Mesenchymal stem cell (in vitro differentiated cells and primary cell): Measurements from ENCODE around the gene CLIC5.

Source experiments
- DNase-seq: peaks from one replicate; pipeline ENCODE4 v3.0.0-alpha.2; 2013
- H2AFZ ChIP-seq: one replicate; pipeline ENCODE4 v1.6.1; 2013; ENCODE audit warnings: low read depth, mild to moderate bottlenecking, control low read depth, inconsistent platforms, low read length, moderate library complexity
- H2AK5ac ChIP-seq: 2 replicates; pipeline ENCODE4 v1.6.1; 2013; ENCODE audit warnings: low read length, moderate library complexity, mild to moderate bottlenecking, inconsistent platforms; ENCODE audit not compliant: severe bottlenecking
- H2BK120ac ChIP-seq: one replicate; pipeline ENCODE4 v1.6.1; 2013; ENCODE audit warnings: low read depth, mild to moderate bottlenecking, inconsistent platforms, low read length, moderate library complexity
- H2BK12ac ChIP-seq, 2 experiments: one replicate each; pipeline ENCODE4 v1.6.1; 2013; ENCODE audit warnings: inconsistent platforms in 2 of 2, low read length in 2 of 2, mild to moderate bottlenecking in 2 of 2, moderate library complexity in 2 of 2, control low read depth in 1 of 2
- H2BK15ac ChIP-seq: one replicate; pipeline ENCODE4 v1.6.1; 2013; ENCODE audit warnings: mild to moderate bottlenecking, low read depth, inconsistent platforms; ENCODE audit not compliant: poor library complexity, severe bottlenecking
- H2BK5ac ChIP-seq: 2 replicates; pipeline ENCODE4 v1.6.1; 2013; ENCODE audit warnings: low read depth, mild to moderate bottlenecking, low read length, control low read depth, inconsistent platforms; ENCODE audit not compliant: poor library complexity, severe bottlenecking
- H3K14ac ChIP-seq, 2 experiments: one replicate each; pipeline ENCODE4 v1.6.1; 2013; ENCODE audit warnings: inconsistent platforms in 2 of 2, low read length in 2 of 2, control low read depth in 1 of 2, mild to moderate bottlenecking in 1 of 2, moderate library complexity in 1 of 2
- H3K18ac ChIP-seq, 2 experiments: one replicate each; pipeline ENCODE4 v1.6.1; 2013; ENCODE audit warnings: inconsistent platforms in 2 of 2, low read length in 2 of 2, control low read depth in 1 of 2, low read depth in 1 of 2, mild to moderate bottlenecking in 1 of 2
- H3K23ac ChIP-seq, 2 experiments: one replicate each; pipeline ENCODE4 v1.6.1; 2013; ENCODE audit warnings: inconsistent platforms in 2 of 2, low read length in 2 of 2, mild to moderate bottlenecking in 2 of 2, moderate library complexity in 2 of 2, control low read depth in 1 of 2
- H3K27ac ChIP-seq: 2 replicates; pipeline ENCODE4 v1.5.1; 2013; ENCODE audit warnings: mild to moderate bottlenecking, moderate library complexity, low read length, control low read depth, inconsistent platforms; ENCODE audit not compliant: poor library complexity, severe bottlenecking
- H3K27me3 ChIP-seq, 2 experiments: 2 replicates each; pipeline versions ENCODE4 v1.6.1 to v1.7.0; 2013; ENCODE audit warnings: low read length in 2 of 2, mild to moderate bottlenecking in 2 of 2, moderate library complexity in 2 of 2, control low read depth in 1 of 2, inconsistent platforms in 1 of 2; ENCODE audit not compliant: control insufficient read depth in 1 of 2, insufficient read depth in 1 of 2
- H3K36me3 ChIP-seq, 2 experiments: 2 replicates each; pipeline versions ENCODE4 v1.6.1 to v1.7.0; 2013; ENCODE audit warnings: low read length in 2 of 2, control low read depth in 1 of 2, inconsistent platforms in 1 of 2, low read depth in 1 of 2, mild to moderate bottlenecking in 1 of 2; ENCODE audit not compliant: insufficient read depth in 2 of 2, control insufficient read depth in 1 of 2
- H3K4ac ChIP-seq, 2 experiments: one replicate each; pipeline ENCODE4 v1.6.1; 2013; ENCODE audit warnings: inconsistent platforms in 2 of 2, low read length in 2 of 2, mild to moderate bottlenecking in 2 of 2, moderate library complexity in 2 of 2, control low read depth in 1 of 2, low read depth in 1 of 2
- H3K4me1 ChIP-seq: 2 replicates; pipeline ENCODE4 v1.6.1; 2013; ENCODE audit warnings: low read depth, low read length, control low read depth; ENCODE audit not compliant: control insufficient read depth, insufficient read depth
- H3K4me2 ChIP-seq: 2 replicates; pipeline ENCODE4 v1.6.1; 2013; ENCODE audit warnings: low read length, mild to moderate bottlenecking, inconsistent platforms; ENCODE audit not compliant: poor library complexity, severe bottlenecking
- H3K4me3 ChIP-seq, 2 experiments: 2 replicates each; pipeline versions ENCODE4 v1.5.1 to v1.7.0; 2013; ENCODE audit warnings: low read length in 2 of 2, mild to moderate bottlenecking in 2 of 2, control low read depth in 1 of 2, low read depth in 1 of 2; ENCODE audit not compliant: insufficient read depth in 1 of 2
- H3K79me1 ChIP-seq: replicated peaks from 2 replicates; pipeline ENCODE4 v1.6.1; 2013; ENCODE audit warnings: mild to moderate bottlenecking, control low read depth, low read length, inconsistent platforms; ENCODE audit not compliant: poor library complexity, severe bottlenecking
- H3K9ac ChIP-seq: 2 replicates; pipeline ENCODE4 v1.7.0; 2013; ENCODE audit warnings: mild to moderate bottlenecking, low read length, moderate library complexity
- H3K9me3 ChIP-seq: 2 replicates; pipeline ENCODE4 v1.7.0; 2013; ENCODE audit warnings: mild to moderate bottlenecking, low read length; ENCODE audit not compliant: control insufficient read depth
- H4K8ac ChIP-seq: one replicate; pipeline ENCODE4 v1.6.1; 2013; ENCODE audit warnings: inconsistent platforms, mild to moderate bottlenecking, low read length, moderate library complexity
- H4K91ac ChIP-seq: one replicate; pipeline ENCODE4 v1.6.1; 2013; ENCODE audit warnings: mild to moderate bottlenecking, low read length, inconsistent platforms
- WGBS: methylation state at CpG from one replicate; pipeline ENCODE4 v1.1.7; 2013; ENCODE audit warnings: mixed read lengths; 5-methylcytosine and 5-hydroxymethylcytosine counted together

The CLIC5 gene

GRCh38 chr6:46025573-46025972 lies 9.9 kb upstream of the CLIC5 start:
- no peak for DNase-seq
- Histone ChIP-seq H3K36me3 (no peaks in the 10 kb centered on the region), H3K9me3 (no peaks in the 10 kb centered on the region), H2BK5ac (no peak overlapping the region), H2AK5ac (no peak overlapping the region), H3K23ac (no peak overlapping the region), H3K9ac (no peak overlapping the region), H4K91ac (no peak overlapping the region), H3K79me1 (no peaks in the 10 kb centered on the region), H3K4me2 (no peak overlapping the region), H2BK12ac (no peak overlapping the region), H3K27ac (no peak overlapping the region), H3K18ac (no peak overlapping the region), H3K4me1 (no peaks in the 10 kb centered on the region), H2BK15ac (no peak overlapping the region), H3K27me3 (peaks cover 4 to 15% of the 10 kb centered on the region in 2 experiments), H3K4ac (no peak overlapping the region), H2AFZ (no peak overlapping the region), H3K4me3 (no peak overlapping the region), H3K14ac (no peak overlapping the region), H2BK120ac (no peak overlapping the region), H4K8ac (no peak overlapping the region)
- WGBS = 65% methylated on average over 4 of the region's 4 CpGs

- Histone ChIP-seq H4K8ac (no peak overlapping the region), H2BK15ac (no peak overlapping the region), H2AFZ (no peak overlapping the region), H4K91ac (no peak overlapping the region), H3K4me3 (no peak overlapping the region), H3K18ac (no peak overlapping the region), H3K23ac (no peak overlapping the region), H3K27ac (no peak overlapping the region), H3K14ac (no peak overlapping the region), H2BK120ac (no peak overlapping the region), H3K36me3 (no peaks in the 10 kb centered on the region), H2BK12ac (no peak overlapping the region), H2BK5ac (no peak overlapping the region), H3K4me2 (no peak overlapping the region), H3K9ac (no peak overlapping the region), H3K9me3 (no peaks in the 10 kb centered on the region), H3K27me3 (peaks cover 0 to 3% of the 10 kb centered on the region in 2 experiments), H3K4me1 (no peaks in the 10 kb centered on the region), H3K79me1 (no peaks in the 10 kb centered on the region), H2AK5ac (no peak overlapping the region), H3K4ac (no peak overlapping the region)
- no CpG with 5 or more reads among the region's 1 CpG for WGBS
- DNase-seq = no peak
Observed at GRCh38 chr6:46024124-46024769, 8.6 kb upstream of the CLIC5 start.

- no peaks in the 10 kb centered on the region for H3K36me3 ChIP-seq
- H2BK15ac ChIP-seq = no peak overlapping the region
- H2BK5ac ChIP-seq = no peak overlapping the region
- no peak overlapping the region for H2BK12ac ChIP-seq
- no peak overlapping the region for H3K23ac ChIP-seq
- H2AK5ac ChIP-seq = no peak overlapping the region
- no peak overlapping the region for H4K8ac ChIP-seq
- no peak for DNase-seq
- WGBS = 83% methylated on average over 3 of the region's 3 CpGs
- no peak overlapping the region for H3K27ac ChIP-seq
- no peak overlapping the region for H3K4me2 ChIP-seq
- H4K91ac ChIP-seq = no peak overlapping the region
- H3K4ac ChIP-seq = no peak overlapping the region
- no peaks in the 10 kb centered on the region for H3K79me1 ChIP-seq
- H3K14ac ChIP-seq = no peak overlapping the region
- H3K18ac ChIP-seq = no peak overlapping the region
- no peak overlapping the region for H3K4me3 ChIP-seq
- H3K4me1 ChIP-seq = no peaks in the 10 kb centered on the region
- H3K27me3 ChIP-seq = no peaks in the 10 kb centered on the region
- H2AFZ ChIP-seq = no peak overlapping the region
- H3K9me3 ChIP-seq = no peaks in the 10 kb centered on the region
- no peak overlapping the region for H3K9ac ChIP-seq
- H2BK120ac ChIP-seq = no peak overlapping the region
Observed at GRCh38 chr6:46023216-46023915, 7.7 kb upstream of the CLIC5 start.

GRCh38 chr6:46022106-46022948 lies 6.7 kb upstream of the CLIC5 start:
- no peak overlapping the region for H3K4me3 ChIP-seq
- no peaks in the 10 kb centered on the region for H3K36me3 ChIP-seq
- no peaks in the 10 kb centered on the region for H3K79me1 ChIP-seq
- H3K4me1 ChIP-seq = no peaks in the 10 kb centered on the region
- H3K9me3 ChIP-seq = peaks cover 6% of the 10 kb centered on the region
- H4K91ac ChIP-seq = no peak overlapping the region
- H4K8ac ChIP-seq = no peak overlapping the region
- peak overlapping the region in 1 of 2 experiments; percentile 60 for H3K23ac ChIP-seq
- peaks cover 7% of the 10 kb centered on the region in 2 experiments for H3K27me3 ChIP-seq
- no peak overlapping the region for H2BK15ac ChIP-seq
- H2AFZ ChIP-seq = no peak overlapping the region
- DNase-seq = no peak
- no peak overlapping the region for H3K18ac ChIP-seq
- no peak overlapping the region for H3K4me2 ChIP-seq
- no peak overlapping the region for H2AK5ac ChIP-seq
- 58% methylated on average over 3 of the region's 5 CpGs for WGBS
- no peak overlapping the region for H3K4ac ChIP-seq
- H2BK120ac ChIP-seq = no peak overlapping the region
- H2BK5ac ChIP-seq = no peak overlapping the region
- H2BK12ac ChIP-seq = no peak overlapping the region
- H3K27ac ChIP-seq = no peak overlapping the region
- H3K14ac ChIP-seq = no peak overlapping the region
- H3K9ac ChIP-seq = no peak overlapping the region
